Astrocyte of the cerebellum (primary cell): ENCODE measurements around the gene ZNF554.

ENCODE experiments used
- DNase-seq: peaks from one replicate; pipeline ENCODE4 v3.0.0-alpha.2; 2011; ENCODE audit warnings: low read depth
- H3K4me3 ChIP-seq: 2 replicates; pipeline ENCODE4 v1.5.1; 2011; ENCODE audit warnings: mild to moderate bottlenecking, low read depth, low read length, moderate library complexity
- in situ Hi-C: cut with HindIII; loops from 2 replicates; pipeline ENCODE4 v1.10.0; 2017; ENCODE audit warnings: low sequenced_read_pairs
- TF ChIP-seq, protein P1 (sequence below): IDR thresholded peaks from 2 replicates; pipeline ENCODE4 v1.5.1; 2012; ENCODE audit warnings: low read length, low read depth, moderate library complexity, mild to moderate bottlenecking; ENCODE audit errors: missing control alignments

ZNF554 gene

DNA sequence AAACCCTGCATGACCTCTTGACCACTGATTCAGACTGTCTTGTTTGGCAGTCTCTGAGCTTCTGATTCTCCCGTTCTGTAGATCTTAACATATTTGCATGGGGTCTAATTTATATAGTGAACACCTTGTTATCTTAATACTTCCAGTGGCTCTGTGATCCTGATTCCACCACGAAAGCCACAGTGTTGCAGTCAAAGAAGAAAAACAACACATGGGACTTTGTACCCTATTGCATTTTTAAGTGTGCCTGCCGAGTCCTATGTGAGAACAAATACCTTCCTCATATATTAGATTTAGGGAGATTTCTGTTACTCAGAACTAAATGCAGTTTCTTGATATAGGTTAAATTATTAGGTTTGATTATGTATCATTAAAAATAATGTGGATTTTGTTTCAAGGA is 35.2 kb downstream of the ZNF554 start:
- TF ChIP-seq, protein P1, sequence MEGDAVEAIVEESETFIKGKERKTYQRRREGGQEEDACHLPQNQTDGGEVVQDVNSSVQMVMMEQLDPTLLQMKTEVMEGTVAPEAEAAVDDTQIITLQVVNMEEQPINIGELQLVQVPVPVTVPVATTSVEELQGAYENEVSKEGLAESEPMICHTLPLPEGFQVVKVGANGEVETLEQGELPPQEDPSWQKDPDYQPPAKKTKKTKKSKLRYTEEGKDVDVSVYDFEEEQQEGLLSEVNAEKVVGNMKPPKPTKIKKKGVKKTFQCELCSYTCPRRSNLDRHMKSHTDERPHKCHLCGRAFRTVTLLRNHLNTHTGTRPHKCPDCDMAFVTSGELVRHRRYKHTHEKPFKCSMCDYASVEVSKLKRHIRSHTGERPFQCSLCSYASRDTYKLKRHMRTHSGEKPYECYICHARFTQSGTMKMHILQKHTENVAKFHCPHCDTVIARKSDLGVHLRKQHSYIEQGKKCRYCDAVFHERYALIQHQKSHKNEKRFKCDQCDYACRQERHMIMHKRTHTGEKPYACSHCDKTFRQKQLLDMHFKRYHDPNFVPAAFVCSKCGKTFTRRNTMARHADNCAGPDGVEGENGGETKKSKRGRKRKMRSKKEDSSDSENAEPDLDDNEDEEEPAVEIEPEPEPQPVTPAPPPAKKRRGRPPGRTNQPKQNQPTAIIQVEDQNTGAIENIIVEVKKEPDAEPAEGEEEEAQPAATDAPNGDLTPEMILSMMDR = no peak
- DNase-seq = no peak
- no peak overlapping the region for H3K4me3 ChIP-seq
- in situ Hi-C loops = no loop called here

DNA sequence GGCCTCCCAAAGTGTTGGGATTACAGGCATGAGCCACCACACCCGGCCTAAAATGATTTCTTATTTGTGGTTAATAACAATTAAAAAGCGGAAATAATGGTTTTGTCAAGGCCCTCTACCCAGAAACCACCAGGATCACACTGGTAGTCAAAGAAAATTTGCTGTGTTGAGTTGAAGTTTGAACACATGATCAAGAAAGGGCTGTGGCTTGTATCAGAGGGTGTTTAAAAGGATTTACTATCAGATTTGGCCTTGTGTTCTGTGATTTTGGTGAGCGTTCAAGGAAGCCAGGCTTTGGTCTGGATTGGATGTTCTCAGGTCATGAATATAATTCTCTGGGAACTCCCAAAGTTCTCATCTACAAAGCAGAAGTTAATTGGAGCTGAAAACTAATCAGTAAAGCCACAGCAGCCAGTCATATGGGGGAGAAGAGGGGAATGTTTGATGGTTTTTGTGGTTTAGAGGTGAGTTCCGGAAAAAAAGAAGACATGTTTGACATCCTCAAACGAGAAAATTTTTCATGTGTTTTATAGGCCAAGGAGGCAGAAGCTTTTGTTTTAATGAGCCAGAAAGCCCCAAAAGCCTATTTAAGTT is 36.9 kb downstream of the ZNF554 start:
- no peak for DNase-seq
- in situ Hi-C loops = no loop called here

DNA sequence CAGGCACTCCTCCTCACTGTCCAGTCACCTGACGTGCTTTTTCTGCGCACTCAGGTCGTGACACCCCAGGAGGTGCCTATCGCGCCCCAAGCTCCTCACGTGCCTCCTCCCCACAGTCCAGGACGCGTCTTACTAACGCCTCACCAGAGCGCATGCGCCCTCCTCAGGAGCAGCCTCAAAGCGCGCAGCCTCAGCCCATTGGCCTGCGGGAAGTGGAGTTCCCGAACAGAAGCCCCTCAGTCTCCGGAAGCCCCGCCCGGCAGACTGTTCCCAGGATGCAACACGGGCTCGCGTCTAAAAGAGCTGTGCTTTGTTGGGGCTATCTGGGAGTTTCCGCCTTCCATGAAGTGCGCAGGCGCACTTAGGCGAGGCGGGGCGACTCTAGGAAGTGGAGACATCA is 39.2 kb downstream of the ZNF554 start:
- DNase-seq = no peak
- in situ Hi-C loops = no loop called here
- no peak overlapping the region for H3K4me3 ChIP-seq
- TF ChIP-seq, protein P1 = no peak

More for the DNA sequence above, 36.9 kb downstream of the ZNF554 start:
- TF ChIP-seq, protein P1 = no peak
- H3K4me3 ChIP-seq = no peak overlapping the region

DNA sequence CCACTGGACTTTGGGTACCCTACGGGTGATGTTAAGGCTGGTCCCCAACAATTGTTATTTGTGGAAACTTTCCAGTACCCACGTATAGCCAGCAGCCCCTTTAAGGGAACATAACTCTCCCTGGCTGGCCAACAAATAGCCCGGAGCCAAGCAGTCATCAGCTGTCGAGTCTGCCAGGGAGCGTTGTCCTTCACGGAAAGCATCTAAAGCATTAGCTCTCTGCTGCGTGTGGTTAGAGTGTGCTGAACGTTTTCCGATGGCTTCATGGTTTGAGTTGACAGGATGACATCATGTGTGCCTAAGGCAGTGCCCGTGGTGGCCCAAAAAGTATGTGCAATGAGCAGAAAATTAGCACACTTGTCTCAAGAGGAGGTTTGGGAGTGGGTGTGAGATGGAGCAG is 44.1 kb downstream of the ZNF554 start:
- TF ChIP-seq, protein P1 = no peak
- no peak for DNase-seq
- H3K4me3 ChIP-seq = no peak overlapping the region
- in situ Hi-C loops = no loop called here

DNA sequence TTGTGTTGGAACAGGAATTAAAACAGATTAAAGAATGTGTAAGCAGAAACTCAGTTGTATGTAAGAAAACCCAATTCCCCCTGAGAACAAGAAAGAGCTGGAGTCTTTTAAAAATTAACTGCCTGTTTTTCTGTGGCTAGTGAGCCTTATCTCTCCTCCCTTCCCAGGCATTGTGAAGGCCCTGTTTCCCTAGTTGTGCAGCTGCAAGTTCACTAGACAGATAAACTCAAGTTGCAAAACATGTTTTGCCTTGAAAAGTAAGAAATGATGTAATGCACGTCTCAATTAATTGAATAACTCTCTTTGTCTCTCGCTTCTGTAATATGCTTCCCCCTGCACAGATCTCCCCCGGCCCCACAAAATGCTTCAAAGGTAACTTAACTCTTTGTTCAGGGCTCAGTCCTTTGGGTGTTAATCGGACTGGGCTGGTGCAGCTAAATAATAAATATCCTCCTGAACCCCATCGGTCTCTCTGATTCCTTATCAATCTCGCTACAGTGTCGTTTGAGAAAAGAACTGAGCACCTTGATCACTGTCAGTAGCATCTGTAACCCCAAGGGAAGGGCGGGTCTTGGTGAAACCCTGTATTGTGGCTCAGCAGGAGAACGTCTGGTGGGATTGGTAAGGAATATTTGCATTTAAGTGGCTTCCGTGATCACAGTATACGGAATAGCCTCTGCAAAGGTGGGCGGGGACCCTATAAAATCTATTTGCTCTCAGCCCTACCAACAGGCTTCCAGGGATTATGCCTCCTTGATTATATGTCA is 45.8 kb downstream of the ZNF554 start:
- TF ChIP-seq, protein P1 = no peak
- in situ Hi-C loops = no loop called here
- no peak overlapping the region for H3K4me3 ChIP-seq
- no peak for DNase-seq

DNA sequence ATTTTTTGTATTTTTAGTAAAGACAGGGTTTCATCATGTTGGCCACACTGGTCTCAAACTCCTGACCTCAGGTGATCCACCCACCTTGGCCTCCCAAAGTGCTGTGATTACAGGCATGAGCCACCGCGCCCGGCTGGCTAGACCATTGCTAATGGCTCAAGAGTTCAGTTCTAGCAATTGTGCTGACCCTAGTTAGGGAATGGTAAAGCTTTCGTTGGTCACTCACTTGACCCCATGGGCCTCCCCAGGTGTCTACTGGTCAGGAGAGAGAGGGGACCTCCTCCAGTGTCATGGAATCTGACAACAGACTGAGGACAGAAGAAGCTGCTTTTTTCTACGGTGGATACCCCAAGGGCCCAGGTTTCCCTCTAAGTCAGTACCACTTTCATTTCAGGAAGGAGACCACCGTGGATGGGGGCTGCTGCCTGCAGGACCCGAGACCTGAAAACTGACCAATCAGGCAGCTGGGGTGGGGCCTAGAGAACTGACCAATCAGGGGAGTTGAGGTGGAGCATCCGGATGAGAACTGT is 46.9 kb downstream of the ZNF554 start:
- in situ Hi-C loops = no loop called here

More for the DNA sequence above, 46.9 kb downstream of the ZNF554 start:
- TF ChIP-seq, protein P1 = no peak
- H3K4me3 ChIP-seq = no peak overlapping the region
- no peak for DNase-seq
